ENCODE data around the gene KCNJ1.

DNA sequence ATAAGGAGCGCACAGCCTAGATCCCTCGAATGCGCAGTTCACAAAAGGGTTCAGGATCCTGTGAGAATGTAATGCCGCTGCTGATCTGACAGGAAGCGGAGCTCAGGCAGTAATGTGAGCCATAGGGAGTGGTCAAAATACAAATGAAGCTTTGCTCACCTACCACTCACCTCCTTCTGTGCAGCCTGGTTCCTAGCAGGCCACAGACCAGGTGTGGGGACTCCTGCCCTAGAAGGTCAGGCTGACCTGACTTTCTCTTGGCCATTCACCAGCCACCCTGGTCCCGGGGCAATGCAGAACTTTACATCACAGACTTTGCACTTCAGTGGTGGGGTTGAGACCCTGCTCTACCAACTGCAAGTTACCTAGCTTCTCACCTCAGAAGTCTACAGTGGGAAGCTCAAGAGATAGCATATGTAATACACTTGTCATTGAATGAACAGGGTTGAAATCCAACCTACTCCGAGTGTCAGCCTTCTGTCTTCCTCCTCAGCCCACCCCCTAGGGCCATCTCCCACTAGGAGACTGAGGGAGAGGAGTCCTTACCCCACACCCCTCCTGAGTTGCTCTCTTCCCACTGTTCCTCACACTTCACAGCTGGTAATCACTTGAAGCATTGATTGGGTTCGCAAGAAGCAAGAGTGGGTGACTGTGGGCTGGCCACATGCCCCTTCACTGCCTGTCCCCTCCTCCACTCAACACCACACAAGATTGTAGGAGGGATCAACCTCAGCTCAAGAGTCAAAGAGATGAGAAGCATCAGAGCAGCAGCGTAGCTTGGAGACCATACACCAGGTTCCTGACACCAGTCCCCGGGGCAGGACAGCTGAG lies 2.0 kb upstream of the KCNJ1 start:
- TF ChIP-seq, protein P1, sequence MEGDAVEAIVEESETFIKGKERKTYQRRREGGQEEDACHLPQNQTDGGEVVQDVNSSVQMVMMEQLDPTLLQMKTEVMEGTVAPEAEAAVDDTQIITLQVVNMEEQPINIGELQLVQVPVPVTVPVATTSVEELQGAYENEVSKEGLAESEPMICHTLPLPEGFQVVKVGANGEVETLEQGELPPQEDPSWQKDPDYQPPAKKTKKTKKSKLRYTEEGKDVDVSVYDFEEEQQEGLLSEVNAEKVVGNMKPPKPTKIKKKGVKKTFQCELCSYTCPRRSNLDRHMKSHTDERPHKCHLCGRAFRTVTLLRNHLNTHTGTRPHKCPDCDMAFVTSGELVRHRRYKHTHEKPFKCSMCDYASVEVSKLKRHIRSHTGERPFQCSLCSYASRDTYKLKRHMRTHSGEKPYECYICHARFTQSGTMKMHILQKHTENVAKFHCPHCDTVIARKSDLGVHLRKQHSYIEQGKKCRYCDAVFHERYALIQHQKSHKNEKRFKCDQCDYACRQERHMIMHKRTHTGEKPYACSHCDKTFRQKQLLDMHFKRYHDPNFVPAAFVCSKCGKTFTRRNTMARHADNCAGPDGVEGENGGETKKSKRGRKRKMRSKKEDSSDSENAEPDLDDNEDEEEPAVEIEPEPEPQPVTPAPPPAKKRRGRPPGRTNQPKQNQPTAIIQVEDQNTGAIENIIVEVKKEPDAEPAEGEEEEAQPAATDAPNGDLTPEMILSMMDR (IDR thresholded peaks at IDR 0.05) = no peak
- TF ChIP-seq EZH2 (IDR thresholded peaks at IDR 0.05) = no peak
- TF ChIP-seq EZH2phosphoT487 (IDR thresholded peaks at IDR 0.05) = no peak

Data from neural progenitor cell (in vitro differentiated cells).